Cardiac muscle cell (in vitro differentiated cells and primary cell): ENCODE data around the gene CCSER1. TPM values are rescaled to one million over a fixed set of nuclear protein-coding genes. Genes with fewer than 3 reads are reported as not detected.
A peak's percentile ranks its signal among the peaks of the same experiment; 100 is the strongest.

ENCODE experiments used
- DNase-seq, 2 donors: peaks; one replicate each; pipeline versions ENCODE4 v3.0.0 to v3.0.0-alpha.2; 2010 to 2017; ENCODE audit warnings: low read depth in 1 of 2, low spot score in 1 of 2
- H3K27ac ChIP-seq: fragments of 200-600 bp; sonication (generic); 2 replicates; pipeline ENCODE4 v1.5.1; 2016
- H3K27me3 ChIP-seq: fragments of 200-600 bp; sonication (generic); 2 replicates; pipeline ENCODE4 v1.6.0; 2016; ENCODE audit warnings: control low read depth
- H3K36me3 ChIP-seq: fragments of 200-600 bp; sonication (generic); 2 replicates; pipeline ENCODE4 v1.5.1; 2016; ENCODE audit warnings: control low read depth
- H3K4me1 ChIP-seq: fragments of 200-600 bp; sonication (generic); 2 replicates; pipeline ENCODE4 v1.8.1; 2017; ENCODE audit warnings: low read depth, mild to moderate bottlenecking, mixed run types
- H3K4me3 ChIP-seq: fragments of 200-600 bp; sonication (generic); 2 replicates; pipeline ENCODE4 v1.5.1; 2016; ENCODE audit warnings: mild to moderate bottlenecking
- H3K9me3 ChIP-seq: fragments of 200-600 bp; sonication (generic); 2 replicates; pipeline ENCODE4 v1.5.1; 2017; ENCODE audit warnings: low read depth, mild to moderate bottlenecking, control low read depth
- CTCF ChIP-seq: IDR thresholded peaks from 2 replicates; pipeline ENCODE4 v1.5.1; 2012; ENCODE audit warnings: low read depth, mild to moderate bottlenecking, low read length
- polyA plus RNA-seq: library from polyadenylated mRNA; unstranded; fragments of >200 nt; fragmentation: Nextera tagmentation; extraction: Ambion mirVana; gene quantifications from 2 replicates; pipeline ENCODE4 v1.2.1, GENCODE V29; 2016
- total RNA-seq: library from RNA; depleted of rRNA; stranded (reverse); fragments of >200 nt; gene quantifications from 2 replicates; pipeline ENCODE4 v1.2.3, GENCODE V29; 2016

Gene CCSER1
- total and polyA plus RNA-seq, 2 experiments from 2014 or later = 0.77 to 3.6 TPM

DNA sequence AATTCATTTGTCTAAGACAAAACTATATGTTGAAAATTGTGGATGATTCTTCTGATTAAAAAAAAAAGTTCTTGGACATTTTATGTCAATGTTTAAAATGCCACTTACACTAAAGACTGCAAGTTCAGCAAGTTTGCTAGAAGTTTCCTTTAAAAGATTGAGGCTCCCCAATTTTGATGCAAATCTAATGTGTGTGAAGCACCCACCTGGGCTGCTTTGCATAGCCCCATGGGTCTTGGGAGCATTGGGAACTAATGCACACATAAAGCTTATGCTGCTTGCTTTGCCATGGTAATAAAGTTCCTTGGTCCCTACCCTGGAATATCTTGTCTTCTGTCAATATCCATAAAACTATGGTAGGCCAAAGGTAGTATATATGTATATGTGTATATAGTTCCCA lies 1450.7 kb downstream of the CCSER1 start:
- no peaks in the 10 kb centered on the region for H3K4me1 ChIP-seq
- H3K27ac ChIP-seq = no peak overlapping the region
- H3K27me3 ChIP-seq = no peaks in the 10 kb centered on the region
- DNase-seq = no peak
- H3K9me3 ChIP-seq = no peaks in the 10 kb centered on the region
- no peak overlapping the region for H3K4me3 ChIP-seq
- no peaks in the 10 kb centered on the region for H3K36me3 ChIP-seq
- TF ChIP-seq CTCF = no peak

DNA sequence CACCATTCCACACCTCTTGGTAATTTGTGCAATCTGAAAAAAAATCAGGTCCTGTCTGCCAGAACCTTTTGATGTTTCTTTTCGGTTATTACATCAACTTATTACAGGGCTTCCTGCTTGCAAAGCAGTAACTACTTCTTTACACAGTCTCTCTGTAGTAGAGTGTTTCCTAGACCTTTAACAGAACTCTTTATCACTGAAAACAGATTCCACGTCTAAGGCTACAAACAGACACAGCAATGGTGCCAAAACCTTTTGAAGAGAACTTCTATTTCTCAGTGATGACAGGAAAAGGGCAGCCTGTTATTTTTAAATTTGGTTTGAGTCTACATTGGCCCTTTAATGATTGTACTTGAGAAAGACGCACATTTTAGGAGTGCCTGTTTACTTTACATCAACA lies 1463.1 kb downstream of the CCSER1 start:
- Histone ChIP-seq H3K36me3 (no peaks in the 10 kb centered on the region), H3K9me3 (no peaks in the 10 kb centered on the region), H3K4me3 (no peak overlapping the region), H3K27ac (peak overlapping the region; percentile 68), H3K4me1 (peaks cover 12% of the 10 kb centered on the region), H3K27me3 (no peaks in the 10 kb centered on the region)
- peak; percentile 4 for DNase-seq
- no peak for TF ChIP-seq CTCF

- Histone ChIP-seq H3K4me3 (no peak overlapping the region), H3K36me3 (no peaks in the 10 kb centered on the region), H3K27ac (no peak overlapping the region), H3K9me3 (no peaks in the 10 kb centered on the region), H3K4me1 (peaks cover 12% of the 10 kb centered on the region), H3K27me3 (no peaks in the 10 kb centered on the region)
- DNase-seq = no peak
- TF ChIP-seq CTCF = no peak
Measured at GRCh38 chr4:91592125-91592524, 1464.9 kb downstream of the CCSER1 start.

GRCh38 chr4:91596718-91597117 lies 1469.5 kb downstream of the CCSER1 start:
- Histone ChIP-seq H3K4me3 (no peak overlapping the region), H3K27ac (no peak overlapping the region), H3K27me3 (no peaks in the 10 kb centered on the region), H3K4me1 (no peaks in the 10 kb centered on the region), H3K9me3 (no peaks in the 10 kb centered on the region), H3K36me3 (no peaks in the 10 kb centered on the region)
- no peak for TF ChIP-seq CTCF
- no peak for DNase-seq

DNA sequence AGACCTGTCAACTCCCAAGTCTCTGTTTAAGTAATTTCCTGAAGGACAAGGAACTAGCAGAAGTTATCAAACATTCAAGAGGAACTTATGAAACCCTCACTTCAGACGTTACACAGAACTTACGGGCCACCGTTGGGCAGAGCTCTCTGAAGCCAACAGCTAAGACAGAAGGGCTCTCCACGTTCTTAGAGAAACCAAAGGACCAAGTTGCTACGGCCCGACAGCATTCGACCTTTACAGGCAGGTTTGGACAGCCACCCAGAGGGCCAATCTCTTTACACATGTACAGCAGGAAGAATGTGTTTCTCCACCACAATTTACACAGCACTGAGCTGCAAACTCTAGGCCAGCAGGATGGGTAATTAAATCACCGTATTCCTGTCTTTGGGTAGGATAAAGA lies 1471.5 kb downstream of the CCSER1 start:
- Histone ChIP-seq H3K4me3 (no peak overlapping the region), H3K9me3 (no peaks in the 10 kb centered on the region), H3K27me3 (no peaks in the 10 kb centered on the region), H3K36me3 (no peaks in the 10 kb centered on the region), H3K4me1 (no peaks in the 10 kb centered on the region), H3K27ac (no peak overlapping the region)
- no peak for DNase-seq
- no peak for TF ChIP-seq CTCF

GRCh38 chr4:91600301-91600700 lies 1473.1 kb downstream of the CCSER1 start:
- Histone ChIP-seq H3K9me3 (no peaks in the 10 kb centered on the region), H3K27ac (no peak overlapping the region), H3K4me3 (no peak overlapping the region), H3K4me1 (no peaks in the 10 kb centered on the region), H3K36me3 (no peaks in the 10 kb centered on the region), H3K27me3 (no peaks in the 10 kb centered on the region)
- DNase-seq = no peak
- no peak for TF ChIP-seq CTCF
